Stimulated activated CD4-positive, alpha-beta T cell treated with anti-CD3 and anti-CD28 coated beads, Interleukin-15, amount 100 ng/mL, for 24 hours (primary cell): ENCODE data around the gene CMPK2.
A peak's percentile ranks its signal among the peaks of the same experiment; 100 is the strongest.
"Not testable (repeated sequence)": the region's sequence is repeated elsewhere in the genome, so short reads cannot be mapped to it uniquely, and the experiment has no call there.

ENCODE experiments used
- DNase-seq: peaks from one replicate; pipeline ENCODE4 v3.0.0-alpha.2; 2020

CMPK2 gene

DNA sequence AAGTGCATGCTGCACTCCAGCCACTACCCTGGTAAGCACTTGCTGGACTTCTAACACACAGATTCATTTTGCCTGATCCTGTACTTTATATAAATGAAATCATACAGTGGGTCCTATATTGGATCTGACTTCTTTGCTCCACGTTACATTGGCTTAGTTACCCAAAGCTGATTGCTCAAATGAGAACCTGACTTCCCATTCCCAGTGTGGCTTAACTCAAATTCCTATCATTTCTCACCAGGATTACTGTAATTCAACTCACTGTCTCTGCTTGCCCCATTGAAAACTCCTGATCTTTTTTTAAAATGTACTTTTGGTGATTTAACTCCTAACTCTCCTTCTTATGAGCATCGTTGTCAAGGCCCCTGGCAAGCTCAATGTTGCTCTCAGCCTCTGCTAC is 13.3 kb upstream of the CMPK2 start:
- DNase-seq: no peak

DNA sequence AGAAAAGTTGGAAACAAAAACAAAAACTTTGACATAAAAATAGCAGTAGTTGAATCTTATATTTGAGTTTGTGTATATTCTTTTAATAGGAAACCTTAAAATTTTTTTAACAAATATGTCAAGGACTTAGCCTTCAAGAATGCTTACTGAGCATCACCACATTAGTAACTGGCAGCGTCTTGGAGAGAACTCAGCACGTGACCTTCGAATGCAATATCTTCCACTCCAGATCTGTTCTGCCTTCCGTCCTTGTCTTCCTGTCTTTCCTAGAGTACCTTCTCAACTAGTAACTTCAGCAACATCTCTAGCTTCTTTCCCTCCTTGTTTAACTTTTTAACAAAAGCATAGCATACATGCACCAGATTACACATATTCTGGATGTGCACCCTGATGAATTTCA is 12.8 kb upstream of the CMPK2 start:
- DNase-seq: no peak

DNA sequence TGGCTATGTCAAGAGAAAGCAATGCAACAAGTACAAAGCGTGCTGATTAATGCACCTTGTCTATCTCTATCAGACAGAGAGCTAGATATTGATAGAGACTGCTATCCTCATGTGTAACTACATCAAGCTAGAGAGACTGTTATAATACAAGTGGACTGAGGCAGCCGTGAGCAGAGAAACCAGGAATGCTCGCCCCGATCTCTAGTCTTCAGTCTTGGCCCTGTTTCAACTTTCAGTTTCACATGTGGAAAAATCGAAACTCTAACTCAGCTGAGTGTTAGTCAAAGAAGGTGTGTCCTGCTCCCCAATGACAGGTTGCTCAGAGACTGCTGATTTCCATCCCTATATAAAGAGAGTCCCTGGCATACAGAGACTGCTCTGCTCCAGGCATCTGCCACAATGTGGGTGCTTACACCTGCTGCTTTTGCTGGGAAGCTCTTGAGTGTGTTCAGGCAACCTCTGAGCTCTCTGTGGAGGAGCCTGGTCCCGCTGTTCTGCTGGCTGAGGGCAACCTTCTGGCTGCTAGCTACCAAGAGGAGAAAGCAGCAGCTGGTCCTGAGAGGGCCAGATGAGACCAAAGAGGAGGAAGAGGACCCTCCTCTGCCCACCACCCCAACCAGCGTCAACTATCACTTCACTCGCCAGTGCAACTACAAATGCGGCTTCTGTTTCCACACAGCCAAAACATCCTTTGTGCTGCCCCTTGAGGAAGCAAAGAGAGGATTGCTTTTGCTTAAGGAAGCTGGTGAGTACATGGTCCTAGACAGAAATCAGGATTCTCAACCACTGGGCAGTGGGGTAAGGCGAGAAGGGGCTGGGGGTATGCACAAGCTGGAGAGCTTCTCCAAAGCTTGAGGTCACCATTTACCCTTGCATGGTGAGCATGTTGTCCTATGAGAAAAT is 11.9 kb upstream of the CMPK2 start, which contains the start of gene RSAD2:
RSAD2 (plus strand) TSS at position 376 of the 903 bp plus-strand sequence; CDS start at position 400, 24 bp downstream.
- DNase-seq: peak; percentile 22

DNA sequence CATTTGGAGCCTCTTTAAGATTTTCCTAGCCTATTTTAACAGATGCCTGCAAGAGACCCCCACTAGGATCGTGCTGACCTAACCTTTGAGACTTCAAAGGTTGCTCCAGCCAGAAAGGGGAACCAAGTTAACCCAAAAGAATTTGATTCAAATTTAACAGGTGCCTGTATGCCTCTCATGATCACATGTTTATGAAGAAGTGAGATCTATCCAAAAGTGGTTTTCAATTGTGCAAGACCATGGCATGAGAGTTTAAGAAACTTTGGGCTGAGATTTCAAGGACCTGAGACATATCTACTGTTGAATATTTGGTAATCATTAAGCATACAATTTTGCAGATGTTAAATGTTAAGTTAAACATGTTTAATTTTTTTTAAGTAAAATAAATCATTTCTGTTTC is 10.6 kb upstream of the CMPK2 start:
- no peak for DNase-seq

DNA sequence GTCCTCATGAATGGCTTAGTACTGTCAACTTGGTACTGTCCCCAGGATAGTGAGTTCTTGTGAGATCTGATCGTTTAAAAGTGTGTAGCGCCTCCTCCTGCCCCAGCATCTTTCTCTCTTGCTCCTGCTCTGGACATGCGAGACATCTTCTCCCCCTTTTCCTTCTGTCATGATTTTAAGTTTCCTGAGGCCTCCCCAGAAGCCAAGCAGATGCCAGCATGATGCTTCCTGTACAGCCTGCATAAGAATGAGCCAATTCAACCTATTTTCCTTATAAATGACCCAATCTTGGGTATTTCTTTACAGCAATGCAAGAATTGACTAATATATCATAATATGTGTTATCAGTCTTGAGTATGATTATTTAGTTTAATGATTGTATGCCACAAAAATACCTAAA is 8.3 kb upstream of the CMPK2 start:
- DNase-seq: no peak

- DNase-seq: no peak
Observed at GRCh38 chr2:6872394-6872793, 6.7 kb upstream of the CMPK2 start.

DNA sequence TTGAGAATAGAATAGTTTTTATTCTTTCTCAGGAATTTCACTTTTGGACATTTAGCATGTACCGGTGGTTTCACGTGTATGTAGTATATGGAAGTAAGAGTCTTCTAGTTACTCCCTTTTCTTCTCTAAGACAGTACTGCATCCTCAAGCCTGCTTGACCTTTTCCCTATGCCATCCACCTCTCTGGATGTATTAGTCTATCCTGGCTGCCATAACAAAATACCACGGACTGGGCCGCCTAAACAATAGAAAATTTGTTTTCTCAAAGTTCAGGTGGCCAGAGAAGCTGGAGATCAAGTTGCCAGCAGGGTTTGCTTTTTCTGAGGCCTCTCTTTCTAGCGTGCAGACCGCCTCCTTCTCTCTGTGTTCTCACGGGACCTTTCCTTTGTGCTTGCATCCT is 1.3 kb upstream of the CMPK2 start:
- DNase-seq: no peak

DNA sequence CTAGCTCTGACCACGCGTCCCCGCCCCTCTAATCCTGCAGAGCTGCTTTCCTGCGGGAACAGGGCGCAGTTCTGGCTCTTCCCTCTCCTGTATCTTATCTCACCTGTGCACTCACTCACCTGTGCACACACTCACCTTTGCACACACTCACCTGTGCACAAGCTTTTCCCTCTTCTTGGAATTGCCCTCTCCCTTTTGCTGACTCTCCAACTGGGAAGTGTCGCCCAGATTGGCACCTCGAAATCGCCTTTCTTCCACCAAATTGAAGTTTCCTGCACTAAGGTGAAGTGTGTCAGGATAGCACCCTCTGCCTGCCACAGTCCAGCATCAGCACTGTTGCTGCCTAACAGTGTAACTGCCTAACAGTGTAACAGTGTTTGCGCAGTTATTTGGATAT is 566 bp upstream of the CMPK2 start:
- peak; percentile 36 for DNase-seq

GRCh38 chr2:6864923-6865345 is 773 bp downstream of the CMPK2 start:
- DNase-seq: no peak

DNA sequence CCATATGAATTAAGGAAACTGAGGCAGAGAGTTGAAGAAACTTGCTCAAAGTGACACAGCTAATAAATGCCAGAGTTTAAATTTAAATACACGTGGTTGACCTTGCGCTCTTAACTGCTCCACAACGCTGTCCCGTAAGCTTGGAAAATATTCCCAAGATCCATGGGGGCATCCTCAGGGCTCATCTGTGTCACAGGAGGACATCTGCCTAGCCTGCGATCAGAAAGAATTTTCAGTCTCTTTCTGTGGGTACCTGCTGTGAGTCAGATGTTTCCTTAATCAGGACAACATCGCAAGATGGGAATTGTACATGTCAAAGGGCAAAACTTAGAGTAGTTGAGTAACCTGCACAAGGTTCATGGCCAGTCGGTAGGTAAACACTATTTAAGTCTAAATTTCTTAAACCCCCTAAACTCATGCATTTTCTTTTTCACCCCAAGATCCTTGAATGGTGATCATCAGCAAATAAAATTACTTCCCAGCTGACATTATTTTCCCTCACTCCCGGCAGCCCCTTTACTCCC is 1.4 kb downstream of the CMPK2 start:
- DNase-seq: no peak

DNA sequence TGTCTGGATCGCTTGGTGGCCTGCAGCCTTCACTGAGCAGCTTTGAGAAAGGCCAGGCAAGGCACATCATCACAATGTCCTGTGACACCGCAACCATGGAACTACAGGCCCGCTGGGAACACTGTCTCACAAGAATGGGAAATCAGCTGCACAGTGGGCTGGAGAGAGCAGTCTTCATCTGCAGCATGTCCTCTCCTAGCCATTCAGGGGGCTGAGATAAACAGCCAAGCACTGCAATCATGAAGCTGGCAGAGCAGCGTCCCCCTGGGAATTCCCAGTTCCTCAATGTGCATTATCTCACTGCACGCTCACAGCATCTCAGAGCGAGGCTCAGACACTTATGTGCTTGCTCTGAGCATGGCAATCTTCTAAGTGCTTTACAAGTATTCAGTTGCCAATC is 1.9 kb downstream of the CMPK2 start:
- no peak for DNase-seq

- no peak for DNase-seq
Observed at GRCh38 chr2:6860296-6860695, 5.4 kb downstream of the CMPK2 start.

DNA sequence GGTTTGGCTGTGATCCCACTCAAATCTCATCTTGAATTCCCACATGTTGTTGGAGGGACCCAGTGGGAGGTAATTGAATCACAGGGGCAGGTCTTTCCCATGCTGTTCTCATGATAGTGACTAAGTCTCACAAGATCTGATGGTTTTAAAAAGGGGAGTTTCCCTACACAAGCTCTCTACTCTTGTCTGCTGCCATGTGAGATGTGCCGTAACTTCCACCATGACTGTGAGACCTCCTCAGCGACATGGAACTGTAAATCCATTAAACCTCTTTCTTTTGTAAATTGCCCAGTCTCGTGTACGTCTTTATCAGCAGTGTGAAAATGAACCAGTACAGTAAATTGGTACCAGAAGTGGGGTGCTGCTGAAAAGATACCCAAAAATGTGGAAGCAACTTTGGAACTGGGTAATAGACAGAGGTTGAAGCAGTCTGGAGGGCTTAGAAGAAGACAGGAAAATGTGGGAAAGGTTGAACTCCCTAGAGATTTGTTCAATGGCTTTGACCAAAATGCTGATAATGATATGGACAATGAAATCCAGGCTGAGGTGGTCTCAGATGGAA is 7.2 kb downstream of the CMPK2 start:
- not testable (repeated sequence) for DNase-seq

DNA sequence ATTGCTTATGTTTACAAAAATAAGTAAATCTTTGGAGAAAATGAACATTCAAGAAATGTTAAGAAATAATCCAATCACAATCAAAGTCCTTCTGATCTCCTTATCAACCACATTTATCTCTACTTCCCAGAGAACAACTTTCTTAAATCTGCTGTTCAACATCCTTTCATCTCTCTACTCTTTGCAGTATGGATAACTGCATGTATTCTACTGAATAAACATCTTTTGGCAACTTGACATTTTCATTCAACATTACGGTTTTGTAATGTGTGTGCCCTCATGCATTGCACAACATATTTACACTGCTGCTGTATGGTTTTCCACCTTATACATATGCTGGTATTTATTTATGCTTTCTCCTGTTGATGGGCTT is 9.2 kb downstream of the CMPK2 start:
- no peak for DNase-seq

DNA sequence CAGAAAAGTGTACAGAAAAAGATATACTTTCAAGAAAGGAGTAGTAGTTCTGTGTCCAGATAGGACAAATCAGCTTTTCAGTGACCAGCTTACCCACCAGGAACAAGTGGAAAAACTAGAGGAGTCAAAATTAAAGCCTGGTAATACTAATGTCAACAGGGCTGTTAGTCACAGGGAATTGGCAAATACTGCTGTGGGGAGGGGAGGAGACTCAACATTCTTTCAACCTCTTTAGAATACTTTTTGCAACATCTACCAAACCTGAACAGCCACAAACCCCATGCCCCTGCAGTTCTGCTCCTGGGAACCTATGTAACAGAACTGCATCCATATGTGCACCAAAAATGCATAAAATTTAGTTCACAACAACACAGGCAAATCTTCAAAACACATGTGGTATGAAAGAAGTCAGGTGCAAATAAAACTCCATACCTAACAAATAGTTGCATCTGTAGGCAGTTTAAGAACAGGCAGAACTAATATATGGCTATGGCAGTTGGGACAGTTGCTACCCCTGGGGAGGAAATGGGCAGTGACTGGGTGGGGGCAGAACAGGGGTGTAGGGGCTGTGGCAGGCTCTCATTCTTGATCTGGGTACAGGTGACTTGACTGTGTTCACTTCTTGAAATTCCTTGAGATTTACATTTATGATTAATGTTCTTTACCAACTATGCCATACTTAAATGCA is 9.7 kb downstream of the CMPK2 start:
- no peak for DNase-seq

DNA sequence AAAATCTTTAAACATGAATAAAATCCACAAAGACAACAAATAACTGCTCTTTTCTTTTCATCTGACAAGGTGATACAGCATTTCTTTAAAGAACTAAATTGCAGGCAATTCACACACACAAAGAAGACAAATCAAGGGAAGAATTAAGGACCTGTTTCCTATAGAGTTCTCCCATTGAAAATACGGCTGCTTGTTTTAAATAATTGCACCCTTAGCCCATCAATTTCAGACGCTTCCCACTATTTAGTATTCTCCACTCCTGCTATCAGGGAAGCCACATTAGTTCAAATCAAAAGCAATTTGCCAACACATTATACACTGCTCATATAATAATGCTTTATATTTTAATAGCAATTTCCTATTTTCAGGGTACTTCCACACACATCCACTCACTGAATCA is 11.3 kb downstream of the CMPK2 start:
- no peak for DNase-seq

- no peak for DNase-seq
Observed at GRCh38 chr2:6852195-6852594, 13.5 kb downstream of the CMPK2 start.

DNA sequence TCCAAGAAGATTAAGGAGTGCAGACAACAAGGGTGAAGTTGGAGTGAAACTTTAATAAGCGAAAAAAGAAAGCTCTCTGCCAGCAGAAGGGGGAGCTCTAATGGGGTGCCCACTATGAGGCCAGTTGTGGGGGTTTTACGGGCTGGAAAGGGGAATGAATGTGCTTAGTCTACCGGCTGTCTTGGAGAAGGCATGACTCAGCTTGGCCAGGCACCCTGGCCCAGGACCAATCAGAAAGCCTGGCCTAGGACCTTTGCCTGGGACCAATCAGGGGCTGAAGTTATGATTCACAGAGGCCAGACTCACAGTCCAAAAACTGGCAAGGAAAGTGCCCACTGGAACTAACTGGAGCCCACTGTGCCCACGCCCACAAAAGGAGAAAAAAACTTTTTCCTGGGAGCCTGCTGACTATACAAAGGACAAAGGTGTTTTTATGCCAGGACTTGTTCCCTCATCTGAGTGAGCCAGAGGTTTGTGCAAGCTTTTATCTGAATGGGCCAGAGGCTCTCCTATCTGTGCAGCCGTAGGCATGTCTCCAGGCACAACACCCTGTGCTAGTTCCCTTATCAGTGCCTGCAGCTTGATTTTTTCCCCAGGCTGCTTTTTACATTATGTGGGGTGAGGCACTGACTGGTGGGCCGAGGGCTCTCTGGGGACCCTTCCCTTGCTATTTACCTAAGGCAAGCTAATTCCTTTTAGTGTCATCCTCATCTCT is 18.6 kb downstream of the CMPK2 start:
- no peak for DNase-seq

DNA sequence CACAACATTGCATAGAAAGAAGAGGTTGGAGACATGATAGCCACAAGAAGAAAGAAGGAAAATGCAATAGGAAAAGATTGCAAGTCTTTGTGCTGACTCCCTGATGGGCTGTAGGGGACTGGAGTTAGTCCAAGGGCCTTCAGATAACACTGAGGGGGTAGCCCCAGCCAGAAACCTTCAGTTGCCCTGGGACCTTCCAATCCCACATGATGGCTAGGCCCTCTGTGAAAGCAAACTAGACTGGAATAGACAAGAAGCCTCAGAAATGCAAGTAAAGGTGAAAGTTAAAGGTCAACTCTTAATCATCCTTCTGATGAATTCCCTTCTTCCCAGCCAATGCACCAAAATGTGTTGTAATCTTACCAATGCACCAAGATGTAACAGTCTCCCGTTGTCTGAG is 19.2 kb downstream of the CMPK2 start:
- no peak for DNase-seq

DNA sequence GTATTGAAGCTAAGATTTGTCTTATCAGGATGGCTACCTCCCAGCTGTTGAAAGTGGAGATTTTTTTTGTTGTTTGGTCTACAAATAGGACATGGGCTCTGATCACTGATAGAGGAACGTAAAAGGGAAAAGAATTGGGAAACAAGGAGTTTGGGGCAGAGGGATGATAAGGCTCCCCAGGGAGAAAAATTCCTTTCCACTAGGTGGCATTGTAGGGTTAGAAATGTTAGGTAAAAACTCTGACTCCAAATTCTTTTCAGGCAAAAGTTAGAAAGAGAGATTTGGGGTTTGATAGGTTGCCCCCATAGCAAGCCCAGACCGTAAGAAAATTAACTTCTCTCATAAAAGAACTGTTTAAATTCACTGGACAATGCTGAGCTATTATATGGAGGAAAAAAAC is 19.8 kb downstream of the CMPK2 start:
- DNase-seq: no peak

DNA sequence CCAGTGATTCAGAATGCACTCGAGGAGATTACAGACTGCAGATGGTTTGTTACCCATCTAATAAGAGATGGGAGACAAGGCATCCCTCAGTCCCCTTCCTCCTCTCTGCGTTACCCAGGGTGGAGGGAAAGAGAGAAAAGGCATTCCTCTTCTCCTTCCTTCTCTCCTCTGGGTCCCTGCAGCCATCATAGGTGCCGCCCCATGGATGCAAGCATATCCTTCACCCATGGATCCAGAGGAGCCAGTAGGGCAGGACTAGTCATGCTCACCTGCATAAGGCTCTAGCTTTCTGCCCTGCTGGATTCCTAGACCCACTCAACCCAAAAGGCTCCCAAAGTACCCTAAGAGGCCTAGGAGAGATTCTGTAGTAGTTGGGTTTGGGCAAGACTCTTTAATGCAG is 20.4 kb downstream of the CMPK2 start:
- DNase-seq: no peak

DNA sequence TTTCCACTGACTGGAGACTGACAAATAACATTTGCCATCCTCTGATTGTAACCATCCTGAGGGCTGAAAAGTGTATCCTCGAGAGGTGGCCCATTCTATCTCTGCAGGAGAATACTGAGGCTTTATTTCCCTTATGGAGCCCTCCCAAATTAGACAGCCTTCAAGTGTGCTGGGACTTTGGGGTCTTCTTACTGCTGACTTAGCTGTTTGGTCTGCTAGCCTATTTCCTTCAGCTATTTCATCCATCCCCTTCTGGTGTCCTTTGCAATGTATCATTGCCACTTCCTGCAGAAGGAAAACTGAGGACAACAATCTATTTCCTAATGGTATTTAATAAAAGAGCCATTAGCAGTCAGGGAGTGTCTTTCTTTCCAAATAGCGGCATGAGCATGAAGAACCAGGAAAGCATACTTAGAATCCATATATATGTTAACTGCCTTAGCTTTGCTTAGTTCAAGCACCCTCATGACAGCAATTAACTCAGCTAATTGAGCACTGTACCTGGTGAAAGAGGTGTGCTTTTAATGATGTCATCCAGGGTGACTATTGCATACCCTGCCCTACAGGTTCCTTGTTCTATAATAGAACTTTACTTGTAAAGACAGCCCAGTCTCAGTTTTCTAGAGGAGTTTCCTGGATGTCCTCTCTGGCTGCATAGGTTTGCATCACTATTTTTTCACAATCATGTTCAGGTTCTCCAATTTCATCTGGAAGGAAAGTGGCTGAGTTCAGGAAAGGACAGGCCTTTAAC is 24.0 kb downstream of the CMPK2 start:
- no peak for DNase-seq
